ENCODE results near the gene PLEKHN1. TPM values are rescaled to one million over a fixed set of nuclear protein-coding genes. Genes with fewer than 3 reads are reported as not detected.
A peak's percentile ranks its signal among the peaks of the same experiment; 100 is the strongest.

Gene PLEKHN1
- total RNA-seq, 1 donor from 2014 or later, result 15.2 TPM

- H3K4me1 ChIP-seq, result peaks cover 39% of the 10 kb centered on the region
- intact Hi-C loops (cut with DNase I), result no loop called here
Measured at GRCh38 chr1:1019122-1019999, 53.1 kb downstream of the PLEKHN1 start.

GRCh38 chr1:1020000-1020404 lies 53.7 kb downstream of the PLEKHN1 start, which contains the start of gene AGRN:
Gene AGRN, plus strand, starts transcription at chr1:1020120. Its CDS starts 53 bp downstream, at chr1:1020173.
- intact Hi-C loops (cut with DNase I), result no loop called here

More at GRCh38 chr1:1019122-1019999, 53.1 kb downstream of the PLEKHN1 start:
- no peak for DNase-seq (ENCODE audit: extremely low spot score in 2 of 2)
- Histone ChIP-seq H3K9me3 (no peaks in the 10 kb centered on the region), H3K4me3 (peak overlapping the region; percentile 57 to 88), H3K36me3 (no peaks in the 10 kb centered on the region), H3K27ac (peak overlapping the region; percentile 95), H3K27me3 (no peaks in the 10 kb centered on the region)
- TF ChIP-seq CTCF (IDR thresholded peaks at IDR 0.05), result peak; percentile 9 to 47 (median 11)
- TF ChIP-seq POLR2A (IDR thresholded peaks at IDR 0.05), result no peak
- TF ChIP-seq POLR2AphosphoS5 (IDR thresholded peaks at IDR 0.05; ENCODE audit: insufficient read depth in 1 of 2, low read depth in 1 of 2), result peak in 1 of 2 donors; percentile 28

GRCh38 chr1:1020415-1021009 lies 54.2 kb downstream of the PLEKHN1 start:
- Histone ChIP-seq H3K4me3 (peak overlapping the region; percentile 57 to 88), H3K27me3 (no peaks in the 10 kb centered on the region), H3K36me3 (no peaks in the 10 kb centered on the region), H3K9me3 (no peaks in the 10 kb centered on the region), H3K27ac (peak overlapping the region; percentile 95), H3K4me1 (peaks cover 44% of the 10 kb centered on the region)
- TF ChIP-seq POLR2A (IDR thresholded peaks at IDR 0.05) (no peak), CTCF (IDR thresholded peaks at IDR 0.05) (no peak), POLR2AphosphoS5 (IDR thresholded peaks at IDR 0.05; ENCODE audit: insufficient read depth in 1 of 2, low read depth in 1 of 2) (no peak)
- no peak for DNase-seq (ENCODE audit: extremely low spot score in 2 of 2)
- intact Hi-C loops (cut with DNase I), result no loop called here

More at GRCh38 chr1:1020000-1020404, 53.7 kb downstream of the PLEKHN1 start, which contains the start of gene AGRN:
- peaks cover 39% of the 10 kb centered on the region for H3K4me1 ChIP-seq
- no peak for DNase-seq (ENCODE audit: extremely low spot score in 2 of 2)
- peak within 1 kb of the TSS; percentile 95 for H3K27ac ChIP-seq
- peak within 1 kb of the TSS; percentile 57 to 88 for H3K4me3 ChIP-seq
- no peaks in the 10 kb centered on the region for H3K27me3 ChIP-seq
- H3K36me3 ChIP-seq, result no peaks in the 10 kb centered on the region
- no peaks in the 10 kb centered on the region for H3K9me3 ChIP-seq
- TF ChIP-seq POLR2AphosphoS5 (IDR thresholded peaks at IDR 0.05; ENCODE audit: insufficient read depth in 1 of 2, low read depth in 1 of 2) (no peak), CTCF (IDR thresholded peaks at IDR 0.05) (no peak), POLR2A (IDR thresholded peaks at IDR 0.05) (no peak)

- TF ChIP-seq POLR2AphosphoS5 (IDR thresholded peaks at IDR 0.05; ENCODE audit: insufficient read depth in 1 of 2, low read depth in 1 of 2), result peak in 1 of 2 donors; percentile 12
- no peak for TF ChIP-seq CTCF (IDR thresholded peaks at IDR 0.05)
- no peak for TF ChIP-seq POLR2A (IDR thresholded peaks at IDR 0.05)
- intact Hi-C loops (cut with DNase I), result no loop called here
- H3K36me3 ChIP-seq, result no peaks in the 10 kb centered on the region
- H3K27ac ChIP-seq, result peak overlapping the region; percentile 95
- H3K4me1 ChIP-seq, result peaks cover 44% of the 10 kb centered on the region
- peak overlapping the region; percentile 57 to 88 for H3K4me3 ChIP-seq
- no peaks in the 10 kb centered on the region for H3K27me3 ChIP-seq
- H3K9me3 ChIP-seq, result no peaks in the 10 kb centered on the region
- DNase-seq (ENCODE audit: extremely low spot score in 2 of 2), result no peak
Measured at GRCh38 chr1:1021010-1021919, 55.0 kb downstream of the PLEKHN1 start.

Data from vagina (tissue), 2 donors.